Suprapubic skin (tissue), 4 donors: ENCODE measurements around the gene ATPAF2. TPM values are rescaled to one million over a fixed set of nuclear protein-coding genes. Genes with fewer than 3 reads are reported as not detected.
"Not testable (repeated sequence)": the region's sequence is repeated elsewhere in the genome, so short reads cannot be mapped to it uniquely, and the experiment has no call there.

ENCODE experiments used
- DNase-seq, 2 donors: peaks; one replicate each; pipeline ENCODE4 v3.0.0-alpha.2; 2019; ENCODE audit warnings: low spot score in 2 of 2
- H3K27ac ChIP-seq: fragments of 200-600 bp; sonication (generic); one replicate; pipeline ENCODE4 v1.5.1; 2019
- H3K27me3 ChIP-seq: fragments of 200-600 bp; sonication (generic); one replicate; pipeline ENCODE4 v1.5.1; 2019
- H3K36me3 ChIP-seq: fragments of 200-600 bp; sonication (generic); one replicate; pipeline ENCODE4 v1.5.1; 2019
- H3K4me1 ChIP-seq: fragments of 200-600 bp; sonication (generic); one replicate; pipeline ENCODE4 v1.5.1; 2019
- H3K4me3 ChIP-seq: fragments of 200-600 bp; sonication (generic); one replicate; pipeline ENCODE4 v1.5.1; 2019; ENCODE audit warnings: mild to moderate bottlenecking
- H3K9me3 ChIP-seq: fragments of 200-600 bp; sonication (generic); one replicate; pipeline ENCODE4 v1.5.1; 2019
- EP300 ChIP-seq: sonication (generic); formaldehyde crosslinking; IDR thresholded peaks from one replicate; pipeline ENCODE4 v1.6.1; 2017; ENCODE audit warnings: antibody characterized with exemption
- POLR2A ChIP-seq, 2 donors: fragments of 450-650 bp; IDR thresholded peaks; one replicate each; pipeline ENCODE4 v1.6.1; 2017; ENCODE audit warnings: antibody characterized with exemption in 2 of 2, mild to moderate bottlenecking in 2 of 2, moderate library complexity in 2 of 2
- POLR2AphosphoS5 ChIP-seq, 3 donors: sonication (generic); formaldehyde crosslinking; IDR thresholded peaks; one replicate each; pipeline ENCODE4 v1.6.1; 2017; ENCODE audit warnings: antibody characterized with exemption in 3 of 3
- WGBS: methylation state at CpG from one replicate; pipeline ENCODE4 v1.1.5; 2018; 5-methylcytosine and 5-hydroxymethylcytosine counted together
- total RNA-seq, 4 donors: library from RNA; depleted of rRNA; stranded (reverse); fragments of >200 nt; gene quantifications; one replicate each; pipeline ENCODE4 v1.1.0, GENCODE V29; 2016
- TF ChIP-seq, protein P1 (sequence below), 2 donors: fragments of 200-600 bp in 1 of 2; fragments of 450-650 bp in 1 of 2; sonication (generic) in 1 of 2; IDR thresholded peaks; one replicate each; pipeline ENCODE4 v1.5.1; 2016 to 2019; ENCODE audit warnings: antibody characterized with exemption in 2 of 2, mild to moderate bottlenecking in 1 of 2, moderate library complexity in 1 of 2

The ATPAF2 gene
- total RNA-seq, 4 donors from 2014 or later: 18.2 to 41.6 (median 24.2) TPM

DNA sequence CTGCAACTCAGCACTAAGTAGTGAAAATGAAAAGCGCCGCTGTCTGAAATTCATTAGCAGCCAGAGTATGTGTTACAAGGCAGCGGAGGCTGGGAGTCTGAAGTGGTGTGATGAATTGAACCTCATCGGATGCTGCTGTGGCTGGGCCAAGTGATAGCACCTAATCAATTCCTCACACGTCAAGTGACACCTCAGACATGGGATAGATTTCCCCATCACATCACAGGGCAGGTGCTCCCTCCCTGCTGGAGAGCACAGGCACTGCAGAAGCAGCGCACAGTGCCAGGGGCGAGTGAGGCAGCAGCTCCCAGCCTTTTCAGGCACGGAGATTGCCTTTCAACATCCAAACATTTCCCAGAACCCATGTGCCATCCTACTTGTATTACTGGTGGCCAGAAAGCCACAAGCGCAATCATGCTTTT lies 34.1 kb downstream of the ATPAF2 start:
- TF ChIP-seq POLR2A (IDR thresholded peaks at IDR 0.05): no peak
- TF ChIP-seq, protein P1, sequence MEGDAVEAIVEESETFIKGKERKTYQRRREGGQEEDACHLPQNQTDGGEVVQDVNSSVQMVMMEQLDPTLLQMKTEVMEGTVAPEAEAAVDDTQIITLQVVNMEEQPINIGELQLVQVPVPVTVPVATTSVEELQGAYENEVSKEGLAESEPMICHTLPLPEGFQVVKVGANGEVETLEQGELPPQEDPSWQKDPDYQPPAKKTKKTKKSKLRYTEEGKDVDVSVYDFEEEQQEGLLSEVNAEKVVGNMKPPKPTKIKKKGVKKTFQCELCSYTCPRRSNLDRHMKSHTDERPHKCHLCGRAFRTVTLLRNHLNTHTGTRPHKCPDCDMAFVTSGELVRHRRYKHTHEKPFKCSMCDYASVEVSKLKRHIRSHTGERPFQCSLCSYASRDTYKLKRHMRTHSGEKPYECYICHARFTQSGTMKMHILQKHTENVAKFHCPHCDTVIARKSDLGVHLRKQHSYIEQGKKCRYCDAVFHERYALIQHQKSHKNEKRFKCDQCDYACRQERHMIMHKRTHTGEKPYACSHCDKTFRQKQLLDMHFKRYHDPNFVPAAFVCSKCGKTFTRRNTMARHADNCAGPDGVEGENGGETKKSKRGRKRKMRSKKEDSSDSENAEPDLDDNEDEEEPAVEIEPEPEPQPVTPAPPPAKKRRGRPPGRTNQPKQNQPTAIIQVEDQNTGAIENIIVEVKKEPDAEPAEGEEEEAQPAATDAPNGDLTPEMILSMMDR (IDR thresholded peaks at IDR 0.05): peak in 1 of 2 donors; percentile 55
- no peak overlapping the region for H3K4me3 ChIP-seq
- H3K4me1 ChIP-seq: peaks cover 5% of the 10 kb centered on the region
- WGBS: 73% methylated on average over 9 of the region's 9 CpGs
- H3K36me3 ChIP-seq: peaks cover 8% of the 10 kb centered on the region
- H3K9me3 ChIP-seq: no peaks in the 10 kb centered on the region
- no peak for DNase-seq
- H3K27me3 ChIP-seq: no peaks in the 10 kb centered on the region
- H3K27ac ChIP-seq: no peak overlapping the region

DNA sequence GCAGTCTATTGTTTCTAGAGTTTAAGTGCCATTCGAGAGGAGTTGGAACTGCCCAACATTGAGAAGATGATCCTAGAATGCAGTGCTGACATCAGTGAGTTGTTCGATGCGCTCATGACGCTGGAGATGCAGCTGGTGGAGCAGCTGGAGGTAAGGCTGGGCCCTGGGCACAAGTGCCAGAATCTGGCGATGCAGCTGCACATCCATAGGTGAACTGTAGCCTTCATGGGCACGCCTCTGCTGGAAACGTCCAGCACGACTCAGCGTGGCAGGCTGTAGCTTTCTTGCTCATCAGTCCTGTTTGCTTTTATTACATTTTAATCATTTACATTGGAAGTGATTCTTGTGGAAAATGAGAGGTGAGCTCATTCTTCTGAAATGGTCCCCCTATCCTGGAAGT lies 34.6 kb downstream of the ATPAF2 start:
- H3K27ac ChIP-seq: no peak overlapping the region
- H3K9me3 ChIP-seq: no peaks in the 10 kb centered on the region
- no peak for DNase-seq
- peaks cover 6% of the 10 kb centered on the region for H3K36me3 ChIP-seq
- H3K4me1 ChIP-seq: peaks cover 5% of the 10 kb centered on the region
- 58% methylated on average over 9 of the region's 9 CpGs for WGBS
- no peaks in the 10 kb centered on the region for H3K27me3 ChIP-seq
- no peak overlapping the region for H3K4me3 ChIP-seq
- no peak for TF ChIP-seq POLR2AphosphoS5 (IDR thresholded peaks at IDR 0.05)
- TF ChIP-seq, protein P1 (IDR thresholded peaks at IDR 0.05): no peak
- no peak for TF ChIP-seq EP300
- no peak for TF ChIP-seq POLR2A (IDR thresholded peaks at IDR 0.05)

DNA sequence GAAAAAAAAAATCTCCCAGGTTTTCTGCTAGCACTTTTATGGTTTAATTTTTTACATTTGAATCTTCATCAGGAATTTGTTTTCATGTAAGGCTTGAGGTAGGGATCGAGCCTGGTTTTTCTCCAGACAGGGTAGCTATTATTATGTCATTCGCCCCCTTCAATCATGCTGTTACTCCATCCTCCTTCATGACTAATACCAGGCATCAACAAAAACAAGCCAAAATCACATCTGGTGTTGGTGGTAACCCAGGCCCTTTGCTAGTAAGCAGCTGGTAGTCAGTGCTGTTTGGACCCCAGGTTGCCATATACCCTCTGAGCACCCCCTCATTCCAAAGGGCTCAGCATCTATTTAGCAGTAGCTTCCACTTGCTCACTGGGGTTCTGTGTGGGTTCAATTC lies 36.8 kb downstream of the ATPAF2 start:
- WGBS: 86% methylated on average over 2 of the region's 2 CpGs
- TF ChIP-seq, protein P1 (IDR thresholded peaks at IDR 0.05): no peak
- no peak for TF ChIP-seq POLR2AphosphoS5 (IDR thresholded peaks at IDR 0.05)
- TF ChIP-seq EP300: no peak
- DNase-seq: no peak
- Histone ChIP-seq H3K27me3 (no peaks in the 10 kb centered on the region), H3K36me3 (peaks cover 4% of the 10 kb centered on the region), H3K4me3 (no peak overlapping the region), H3K4me1 (peaks cover 2% of the 10 kb centered on the region), H3K27ac (no peak overlapping the region), H3K9me3 (no peaks in the 10 kb centered on the region)

DNA sequence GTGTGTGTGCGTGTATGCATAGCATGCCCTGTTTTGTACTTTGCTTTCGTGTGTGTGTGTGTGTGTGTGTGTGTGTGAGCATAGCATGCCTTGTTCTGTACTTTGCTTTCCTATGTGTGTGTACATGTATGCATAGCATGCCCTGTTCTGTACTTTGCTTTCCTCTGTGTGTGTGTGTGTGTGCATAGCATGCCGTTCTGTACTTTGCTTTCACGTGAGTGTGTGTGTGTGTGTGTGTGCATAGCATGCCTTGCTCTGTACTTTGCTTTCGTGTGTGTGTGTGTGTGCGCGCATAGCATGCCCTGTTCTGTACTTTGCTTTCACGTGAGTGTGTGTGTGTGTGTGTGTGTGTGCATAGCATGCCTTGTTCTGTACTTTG lies 38.9 kb downstream of the ATPAF2 start:
- no peaks in the 10 kb centered on the region for H3K27me3 ChIP-seq
- H3K27ac ChIP-seq: no peak overlapping the region
- 82% methylated on average over 7 of the region's 8 CpGs for WGBS
- no peak overlapping the region for H3K4me3 ChIP-seq
- H3K4me1 ChIP-seq: peaks cover 1% of the 10 kb centered on the region
- TF ChIP-seq, protein P1 (IDR thresholded peaks at IDR 0.05): no peak
- TF ChIP-seq POLR2AphosphoS5 (IDR thresholded peaks at IDR 0.05) (no peak), POLR2A (IDR thresholded peaks at IDR 0.05) (no peak), EP300 (no peak)
- H3K9me3 ChIP-seq: no peaks in the 10 kb centered on the region
- no peak for DNase-seq
- H3K36me3 ChIP-seq: no peaks in the 10 kb centered on the region

DNA sequence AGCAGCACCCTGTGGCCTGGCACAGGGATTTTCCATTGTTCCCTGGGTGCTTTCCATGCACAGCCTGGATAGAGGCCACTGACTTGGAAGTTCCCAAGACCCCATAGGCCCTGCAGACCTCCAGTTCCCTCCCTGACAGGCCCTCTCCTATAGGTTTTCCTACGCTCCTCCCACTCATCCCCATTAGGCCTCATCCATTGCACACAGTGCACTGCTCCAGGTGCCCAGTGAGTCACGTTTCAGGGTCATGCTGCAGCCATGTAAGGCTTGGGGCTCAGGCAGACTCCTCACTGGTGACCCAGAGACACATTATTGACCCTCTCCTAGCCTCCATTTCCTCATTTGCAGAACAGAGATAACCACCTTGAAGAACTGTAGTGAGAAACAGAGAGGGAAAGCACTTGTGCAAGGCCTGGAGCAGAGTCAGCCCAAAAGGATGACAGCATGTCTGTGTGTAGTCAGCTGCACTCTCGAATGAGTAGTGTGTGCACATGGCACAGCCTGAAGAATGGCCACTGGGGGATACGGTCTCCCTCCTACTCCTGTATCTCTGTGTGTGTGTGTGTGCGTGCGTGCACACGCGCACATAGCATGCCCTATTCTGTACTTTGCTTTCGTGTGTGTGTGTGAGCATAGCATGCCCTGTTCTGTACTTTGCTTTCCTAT lies 39.5 kb downstream of the ATPAF2 start:
- no peaks in the 10 kb centered on the region for H3K27me3 ChIP-seq
- peaks cover 5% of the 10 kb centered on the region for H3K4me1 ChIP-seq
- no peak overlapping the region for H3K27ac ChIP-seq
- no peaks in the 10 kb centered on the region for H3K9me3 ChIP-seq
- WGBS: 81% methylated on average over 9 of the region's 9 CpGs
- no peaks in the 10 kb centered on the region for H3K36me3 ChIP-seq
- H3K4me3 ChIP-seq: no peak overlapping the region
- no peak for TF ChIP-seq POLR2AphosphoS5 (IDR thresholded peaks at IDR 0.05)
- no peak for TF ChIP-seq EP300
- no peak for TF ChIP-seq POLR2A (IDR thresholded peaks at IDR 0.05)
- DNase-seq: no peak

DNA sequence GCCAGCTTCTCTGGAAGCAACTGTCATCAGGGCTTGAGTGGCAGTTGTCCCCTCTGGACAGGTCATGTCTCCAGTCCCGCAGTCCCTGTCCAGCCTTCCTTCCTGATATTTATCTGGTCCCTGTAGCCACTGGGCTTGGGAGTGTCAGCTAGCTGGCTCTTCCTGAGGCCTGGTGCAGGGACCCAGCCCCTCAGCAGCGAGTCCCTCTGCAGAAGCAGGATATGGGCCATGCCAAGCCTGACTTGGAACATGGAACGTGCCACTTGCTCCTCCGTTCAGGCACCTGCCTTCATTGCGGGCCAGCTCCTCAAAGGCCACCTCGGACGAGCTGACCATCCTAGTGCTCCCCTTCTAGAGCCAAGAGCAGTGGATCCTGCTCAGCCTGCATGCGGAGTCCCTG lies 40.0 kb downstream of the ATPAF2 start:
- WGBS: 78% methylated on average over 8 of the region's 8 CpGs
- no peak for TF ChIP-seq POLR2AphosphoS5 (IDR thresholded peaks at IDR 0.05)
- TF ChIP-seq, protein P1 (IDR thresholded peaks at IDR 0.05): no peak
- TF ChIP-seq EP300: no peak
- TF ChIP-seq POLR2A (IDR thresholded peaks at IDR 0.05): no peak
- DNase-seq: no peak

DNA sequence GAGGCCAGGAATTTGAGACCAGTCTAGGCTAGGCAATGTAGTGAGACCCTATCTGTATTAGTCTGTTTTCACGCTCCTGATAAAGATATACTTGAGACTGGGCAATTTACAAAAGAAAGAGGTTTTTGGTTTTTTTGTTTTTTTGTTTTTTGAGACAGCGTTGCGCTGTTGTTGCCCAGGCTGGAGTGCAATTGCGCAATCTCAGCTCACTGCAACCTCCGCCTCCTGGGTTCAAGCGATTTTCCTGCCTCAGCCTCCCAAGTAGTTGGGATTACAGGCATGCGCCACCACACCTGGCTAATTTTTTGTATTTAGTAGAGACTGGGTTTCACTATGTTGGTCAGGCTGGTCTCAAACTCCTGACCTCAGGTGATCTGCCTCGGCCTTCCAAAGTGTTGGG lies 43.1 kb downstream of the ATPAF2 start:
- not testable (repeated sequence) for DNase-seq, H3K4me1 ChIP-seq, H3K27ac ChIP-seq, H3K4me3 ChIP-seq, H3K36me3 ChIP-seq, H3K9me3 ChIP-seq, H3K27me3 ChIP-seq
- WGBS: 97% methylated on average over 8 of the region's 8 CpGs

More for the DNA sequence above, 40.0 kb downstream of the ATPAF2 start:
- H3K4me3 ChIP-seq: no peak overlapping the region
- H3K27me3 ChIP-seq: no peaks in the 10 kb centered on the region
- no peaks in the 10 kb centered on the region for H3K9me3 ChIP-seq
- no peak overlapping the region for H3K27ac ChIP-seq
- H3K36me3 ChIP-seq: no peaks in the 10 kb centered on the region
- H3K4me1 ChIP-seq: peaks cover 8% of the 10 kb centered on the region
